ENCODE measurements around the gene CACNA1C.

The CACNA1C gene

GRCh38 chr12:2298556-2299200, 245.9 kb downstream of the CACNA1C start:
- no peak for DNase-seq (ENCODE audit: low read depth)

GRCh38 chr12:2299206-2299605, 246.4 kb downstream of the CACNA1C start:
- DNase-seq (ENCODE audit: low read depth): no peak

GRCh38 chr12:2300168-2300567, 247.4 kb downstream of the CACNA1C start:
- DNase-seq (ENCODE audit: low read depth): no peak

GRCh38 chr12:2300886-2301285, 248.1 kb downstream of the CACNA1C start:
- DNase-seq (ENCODE audit: low read depth): no peak

GRCh38 chr12:2301531-2302461, 249.0 kb downstream of the CACNA1C start:
- DNase-seq (ENCODE audit: low read depth): no peak

GRCh38 chr12:2302711-2303580, 250.2 kb downstream of the CACNA1C start:
- DNase-seq (ENCODE audit: low read depth): no peak

GRCh38 chr12:2304223-2304622, 251.4 kb downstream of the CACNA1C start:
- DNase-seq (ENCODE audit: low read depth): no peak

GRCh38 chr12:2306012-2306411, 253.2 kb downstream of the CACNA1C start:
- DNase-seq (ENCODE audit: low read depth): no peak

GRCh38 chr12:2306735-2307134, 253.9 kb downstream of the CACNA1C start:
- DNase-seq (ENCODE audit: low read depth): no peak

GRCh38 chr12:2307550-2307949, 254.8 kb downstream of the CACNA1C start:
- no peak for DNase-seq (ENCODE audit: low read depth)

- no peak for DNase-seq (ENCODE audit: low read depth)
These were observed 256.9 kb downstream of the CACNA1C start for GRCh38 chr12:2309647-2310046.

- no peak for DNase-seq (ENCODE audit: low read depth)
These were observed 258.4 kb downstream of the CACNA1C start for GRCh38 chr12:2311020-2311778.

- DNase-seq (ENCODE audit: low read depth): no peak
These were observed 259.4 kb downstream of the CACNA1C start for GRCh38 chr12:2312175-2312574.

GRCh38 chr12:2312770-2313169, 260.0 kb downstream of the CACNA1C start:
- no peak for DNase-seq (ENCODE audit: low read depth)

GRCh38 chr12:2314492-2314891, 261.7 kb downstream of the CACNA1C start:
- DNase-seq (ENCODE audit: low read depth): no peak

GRCh38 chr12:2317772-2318171, 265.0 kb downstream of the CACNA1C start:
- DNase-seq (ENCODE audit: low read depth): no peak

- DNase-seq (ENCODE audit: low read depth): no peak
These were observed 265.5 kb downstream of the CACNA1C start for GRCh38 chr12:2318286-2318685.

- DNase-seq (ENCODE audit: low read depth): no peak
These were observed 266.3 kb downstream of the CACNA1C start for GRCh38 chr12:2319136-2319535.

- DNase-seq (ENCODE audit: low read depth): no peak
These were observed 267.1 kb downstream of the CACNA1C start for GRCh38 chr12:2319737-2320506.

GRCh38 chr12:2320841-2321240, 268.1 kb downstream of the CACNA1C start:
- DNase-seq (ENCODE audit: low read depth): no peak

All from activated T-cell treated with anti-CD3 and anti-CD28 coated beads for 48 hours (primary cell).